Erythroblast (primary cell): ENCODE measurements around the gene NAGA.

Source experiments
- GATA1 ChIP-seq: IDR thresholded peaks from 2 replicates; pipeline ENCODE4 v1.6.1; 2011; ENCODE audit warnings: low read depth, mild to moderate bottlenecking, control low read depth, low read length, moderate library complexity
- POLR2A ChIP-seq: IDR thresholded peaks from 2 replicates; pipeline ENCODE4 v1.6.1; 2011; ENCODE audit warnings: mild to moderate bottlenecking, low read length

DNA sequence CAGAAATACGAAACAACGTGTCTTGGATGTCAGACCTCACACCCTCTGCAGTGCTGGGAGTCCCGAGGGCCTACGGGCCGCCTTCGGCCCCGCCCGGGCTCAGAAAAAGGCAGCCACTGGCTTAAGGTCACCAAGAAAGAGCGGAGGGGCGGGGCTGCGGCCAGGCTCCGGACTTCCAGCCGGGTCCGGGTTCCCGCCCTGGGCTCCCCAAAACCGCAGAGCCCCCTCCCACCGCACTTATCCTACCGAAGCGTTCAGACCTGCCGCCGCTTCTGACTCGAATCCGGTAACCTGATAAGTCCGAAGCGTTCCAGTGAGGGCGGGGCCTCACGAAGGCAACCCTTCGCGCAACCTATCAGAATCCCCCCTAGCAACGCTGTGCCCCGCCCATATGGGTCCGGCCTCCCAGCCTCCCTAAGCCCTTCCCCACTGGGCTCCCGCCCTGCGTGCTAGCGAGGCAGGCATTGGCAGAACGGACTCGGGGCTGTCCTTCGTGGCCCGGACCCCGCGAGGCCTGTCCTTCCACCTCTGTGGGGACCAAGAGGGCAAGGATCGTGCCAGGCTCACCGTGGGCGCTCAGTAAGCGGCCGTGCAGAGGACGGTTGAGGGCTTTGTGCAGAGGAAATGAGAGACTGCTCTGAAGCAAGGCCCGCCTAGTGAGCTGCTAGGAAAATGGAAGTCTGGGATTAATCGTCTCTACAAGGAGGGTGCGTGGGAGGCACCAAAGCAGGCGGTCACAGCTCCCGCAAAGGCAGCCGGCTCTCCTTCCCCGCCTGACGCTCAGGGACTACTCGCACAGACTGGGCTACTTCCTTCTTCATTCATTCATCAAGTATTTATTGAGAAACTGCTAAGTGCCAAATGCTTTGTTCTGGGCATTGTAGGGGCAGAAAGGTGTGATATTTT lies at the start of gene NAGA:
- TF ChIP-seq POLR2A (peak; percentile 90), GATA1 (no peak)
